KG1 (cell line): ENCODE measurements around the gene CEMIP2.
"Not testable (repeated sequence)": the region's sequence is repeated elsewhere in the genome, so short reads cannot be mapped to it uniquely, and the experiment has no call there.

Experiments used
- DNase-seq: peaks from one replicate; lab custom pipeline; 2025; lab: John Stamatoyannopoulos, UW

Gene CEMIP2

DNA sequence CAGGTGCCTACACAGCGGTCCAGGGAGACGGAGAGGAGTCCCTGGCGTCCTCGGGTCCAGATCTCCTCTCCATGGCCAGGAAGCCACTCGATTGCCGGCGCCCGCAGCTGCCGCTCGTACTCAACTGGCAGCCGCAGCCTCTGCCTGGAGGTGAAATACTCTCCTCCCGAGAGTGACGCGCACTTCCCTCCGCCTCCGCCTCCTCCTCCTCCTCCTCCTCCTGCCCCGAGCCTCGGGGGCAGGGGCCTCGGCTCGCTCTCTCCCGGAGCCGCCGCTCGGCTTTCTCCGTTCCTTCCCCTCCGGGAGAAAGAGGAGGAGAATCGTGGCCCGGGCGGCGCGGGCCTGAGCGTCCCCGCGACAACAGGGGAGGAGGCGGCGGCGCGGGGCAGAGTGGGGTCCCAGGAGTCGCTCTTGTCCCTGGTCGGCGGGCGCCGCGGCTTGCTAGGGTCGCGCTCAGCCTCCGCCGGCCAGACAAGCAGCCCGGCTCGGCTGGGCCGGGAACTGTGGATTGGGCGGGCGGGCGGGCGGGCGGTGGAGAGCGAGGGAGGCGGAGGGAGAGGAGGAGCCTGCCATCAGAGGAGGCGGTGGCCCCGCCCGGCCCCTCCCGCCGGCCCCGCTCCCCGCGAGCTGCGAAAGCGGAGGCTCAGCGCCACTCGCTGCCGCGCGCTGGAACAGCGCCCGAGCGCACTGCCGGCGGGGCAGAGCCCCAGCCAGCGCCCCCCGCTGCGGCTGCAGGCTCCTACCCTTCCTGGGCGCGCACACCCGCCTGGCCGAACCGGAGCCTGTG lies at the start of gene CEMIP2:
TSS of gene CEMIP2 (minus strand) at position 126 of the 787 bp plus-strand sequence. CDS start 18,140 bp downstream, outside the sequence.
- peak; percentile 83 for DNase-seq

DNA sequence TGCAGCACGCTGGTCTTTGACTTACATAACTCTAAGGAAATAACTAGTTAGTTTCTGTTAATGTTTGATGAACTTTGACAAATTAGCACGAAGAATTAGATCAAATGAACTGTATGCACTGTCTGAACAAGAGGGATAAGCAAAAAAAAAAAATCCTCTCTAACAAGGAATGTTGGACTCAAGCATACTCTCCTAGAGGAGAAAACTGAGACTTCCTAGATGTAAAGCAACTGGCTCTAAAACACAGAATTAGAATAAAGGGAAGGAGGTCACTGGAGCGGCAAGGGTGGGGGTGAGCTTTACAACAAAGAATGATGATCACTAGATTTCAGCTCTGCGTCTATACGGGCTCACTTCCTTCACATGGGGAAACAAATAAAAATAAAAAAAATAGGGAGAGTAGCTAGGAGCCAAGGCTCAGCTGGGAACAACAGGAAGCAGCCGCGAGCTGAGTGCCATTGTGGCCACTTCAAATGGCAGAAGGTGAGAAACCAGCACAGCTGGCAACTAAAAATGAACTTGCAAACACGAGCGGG lies 48.7 kb upstream of the CEMIP2 start:
- DNase-seq = no peak

DNA sequence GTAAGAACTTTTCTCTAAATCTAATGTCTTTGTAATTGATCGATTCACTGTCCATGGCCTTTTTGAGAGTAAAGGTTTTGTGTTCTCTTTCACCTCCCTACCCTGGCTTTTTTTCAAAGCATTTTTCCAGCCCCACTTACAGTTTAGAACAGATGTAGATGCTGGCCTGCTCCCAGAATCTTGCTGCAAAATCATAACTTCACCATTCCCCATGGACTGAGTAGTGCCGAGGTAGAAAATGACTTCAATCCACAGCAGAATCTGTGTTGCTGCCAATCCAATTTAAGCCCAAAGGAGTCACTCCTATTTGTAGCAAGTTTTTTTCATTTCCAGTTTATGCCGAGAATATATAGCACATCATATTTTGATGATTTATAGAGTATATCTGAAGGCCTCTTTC lies 46.5 kb upstream of the CEMIP2 start:
- no peak for DNase-seq

DNA sequence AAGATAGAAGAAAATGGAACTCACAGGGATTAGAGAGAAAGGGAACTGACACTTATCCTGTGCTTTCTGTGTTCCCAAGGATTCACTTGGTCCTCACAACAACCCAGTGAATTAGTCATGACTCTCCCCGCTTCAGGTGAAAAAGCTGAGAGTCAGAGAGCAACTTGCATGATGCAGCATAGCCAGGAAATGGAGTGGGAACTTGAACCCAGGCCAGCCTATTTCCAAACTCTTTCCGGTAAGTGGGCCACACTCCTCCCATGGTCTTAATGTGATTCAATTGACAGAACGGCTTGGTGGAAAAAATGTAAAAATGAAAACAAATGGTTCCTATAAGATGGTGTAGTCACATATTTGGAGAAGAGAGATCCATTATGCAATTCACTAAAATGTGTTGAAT lies 45.9 kb upstream of the CEMIP2 start:
- no peak for DNase-seq

DNA sequence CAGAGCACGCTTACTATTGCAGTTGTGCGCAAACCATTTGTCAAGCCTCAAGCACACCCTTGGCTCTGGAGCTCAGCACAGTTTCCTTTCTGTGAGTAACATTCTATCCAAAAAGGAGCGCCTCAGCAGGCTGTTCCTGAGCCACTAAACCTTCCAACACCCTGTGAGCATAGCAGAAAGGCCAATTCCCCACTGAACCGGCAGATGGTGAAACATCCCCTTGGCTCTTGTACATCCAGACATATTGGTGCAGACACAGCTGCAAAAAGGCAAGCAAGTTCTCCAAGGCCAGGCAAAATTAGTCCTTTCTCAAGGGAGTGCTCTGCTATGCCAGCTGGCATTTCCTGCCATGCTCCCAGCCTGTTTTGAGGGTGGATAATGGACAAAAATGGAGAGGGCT lies 44.1 kb upstream of the CEMIP2 start:
- no peak for DNase-seq

GRCh38 chr9:71808068-71808467 lies 39.8 kb upstream of the CEMIP2 start:
- no peak for DNase-seq

- peak; percentile 47 for DNase-seq
These were observed 38.6 kb upstream of the CEMIP2 start for GRCh38 chr9:71806901-71807307.

GRCh38 chr9:71805096-71805495 lies 36.8 kb upstream of the CEMIP2 start:
- not testable (repeated sequence) for DNase-seq

- no peak for DNase-seq
These were observed 33.5 kb upstream of the CEMIP2 start for GRCh38 chr9:71801826-71802225.

DNA sequence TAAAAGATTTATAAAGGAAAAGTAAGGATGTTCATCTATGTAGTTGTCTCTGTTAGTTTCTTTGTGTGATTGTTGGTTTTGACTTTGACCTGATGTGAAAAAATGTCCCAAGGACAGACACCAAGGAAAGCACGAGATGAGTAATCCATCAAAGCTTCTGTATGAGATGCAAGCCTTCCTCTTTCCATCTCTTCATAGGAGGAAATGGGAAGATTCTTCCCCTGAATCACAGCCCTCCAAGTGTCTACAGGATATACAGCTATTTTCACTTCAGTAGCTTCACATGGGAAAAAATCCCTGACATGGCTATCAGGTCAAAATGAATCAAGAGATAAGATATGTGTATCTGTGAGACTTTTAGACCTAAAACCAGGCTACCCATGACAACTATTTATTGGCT lies 29.0 kb upstream of the CEMIP2 start:
- DNase-seq = no peak

GRCh38 chr9:71796100-71796767 lies 27.9 kb upstream of the CEMIP2 start:
- no peak for DNase-seq

GRCh38 chr9:71795097-71795813 lies 26.9 kb upstream of the CEMIP2 start:
- no peak for DNase-seq

DNA sequence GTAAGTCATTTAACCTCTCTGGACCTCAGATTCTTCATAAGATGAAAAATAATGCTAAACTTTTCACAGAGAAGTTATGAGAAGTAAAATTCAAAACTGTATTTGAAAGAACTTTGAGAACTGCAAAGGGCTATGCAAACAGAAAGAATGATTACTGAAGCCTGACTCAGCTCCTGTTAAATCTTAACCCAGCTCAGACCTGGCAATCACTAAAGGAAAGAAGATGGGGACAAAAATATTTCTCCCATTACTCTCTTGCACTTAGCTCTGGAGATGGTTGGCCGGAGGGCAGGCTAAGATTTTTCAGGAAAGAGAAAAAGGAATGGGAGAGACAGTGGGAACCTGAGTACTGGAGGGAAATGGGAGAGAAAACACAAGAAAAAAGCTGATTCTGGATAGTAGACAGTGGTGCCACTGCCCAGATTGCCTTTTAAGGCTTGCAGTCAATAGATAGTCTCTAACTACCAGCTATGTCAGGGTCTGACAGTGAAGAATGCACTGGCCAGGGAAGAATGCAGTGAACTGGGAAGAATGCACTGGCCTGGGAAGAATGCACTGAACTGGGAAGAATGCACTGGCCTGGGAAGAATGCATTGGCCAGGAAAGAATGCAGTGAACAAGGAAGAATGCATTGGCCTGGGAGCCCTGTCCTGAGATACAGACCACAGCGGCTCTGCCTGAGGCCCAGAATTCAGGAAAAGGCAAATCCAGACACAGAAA lies 25.2 kb upstream of the CEMIP2 start:
- no peak for DNase-seq

DNA sequence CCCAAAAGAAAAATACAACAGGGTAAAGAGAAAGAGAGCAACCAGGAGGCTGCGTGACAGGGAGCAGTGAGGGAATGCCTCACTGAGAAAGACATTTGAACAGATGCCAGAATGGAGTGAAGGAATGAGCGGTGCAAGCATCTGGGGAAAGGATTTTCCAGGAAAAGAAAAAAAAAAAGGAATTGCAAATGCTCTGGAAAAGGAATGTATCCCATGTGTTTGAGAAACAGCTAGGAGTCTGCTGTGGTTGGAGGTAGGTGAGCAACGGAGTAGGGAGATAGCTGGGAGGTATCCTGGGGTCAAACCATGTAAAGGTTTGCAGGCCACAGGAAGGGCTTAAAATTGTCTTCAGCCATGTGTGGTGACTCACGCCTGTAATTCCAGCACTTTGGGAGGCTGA lies 23.6 kb upstream of the CEMIP2 start:
- no peak for DNase-seq

DNA sequence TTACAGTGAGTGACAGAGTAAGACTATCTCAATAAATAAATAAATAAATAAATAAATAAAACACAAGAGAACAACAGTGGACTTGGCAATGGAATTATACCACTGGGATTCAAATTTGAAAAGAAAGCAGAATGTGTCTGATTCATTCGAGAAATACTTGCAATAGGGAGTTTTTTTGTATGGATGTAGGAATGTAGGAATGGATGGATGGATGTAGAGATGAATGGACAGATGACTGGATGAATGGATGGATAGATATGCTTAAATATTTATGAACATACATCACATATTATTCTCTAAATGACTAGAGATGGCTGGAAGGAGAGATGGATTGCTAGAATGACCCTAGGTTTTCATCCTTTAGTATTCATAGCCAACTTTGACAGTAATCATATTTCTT lies 22.0 kb upstream of the CEMIP2 start:
- DNase-seq = no peak

- no peak for DNase-seq
These were observed 14.8 kb upstream of the CEMIP2 start for GRCh38 chr9:71783120-71783523.

- no peak for DNase-seq
These were observed 13.1 kb upstream of the CEMIP2 start for GRCh38 chr9:71781391-71781790.

DNA sequence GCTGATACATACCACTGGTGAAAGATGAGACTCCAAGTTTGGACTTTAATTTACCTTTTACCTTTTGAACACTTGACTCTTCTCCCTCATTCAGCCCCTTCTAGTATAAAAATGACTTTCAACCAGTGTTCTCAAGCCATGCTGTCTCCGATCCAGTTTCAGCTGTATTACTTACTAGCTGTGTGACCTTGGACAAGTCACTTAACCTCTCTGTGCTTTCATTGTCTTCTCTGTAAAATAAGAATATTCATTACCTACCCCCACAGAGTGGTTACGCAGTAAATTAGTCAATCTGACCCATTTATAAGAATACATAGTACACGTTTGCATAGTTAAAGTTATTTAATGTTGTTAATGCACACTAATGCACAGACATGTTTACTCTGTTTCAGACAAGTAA lies 12.6 kb upstream of the CEMIP2 start:
- no peak for DNase-seq

DNA sequence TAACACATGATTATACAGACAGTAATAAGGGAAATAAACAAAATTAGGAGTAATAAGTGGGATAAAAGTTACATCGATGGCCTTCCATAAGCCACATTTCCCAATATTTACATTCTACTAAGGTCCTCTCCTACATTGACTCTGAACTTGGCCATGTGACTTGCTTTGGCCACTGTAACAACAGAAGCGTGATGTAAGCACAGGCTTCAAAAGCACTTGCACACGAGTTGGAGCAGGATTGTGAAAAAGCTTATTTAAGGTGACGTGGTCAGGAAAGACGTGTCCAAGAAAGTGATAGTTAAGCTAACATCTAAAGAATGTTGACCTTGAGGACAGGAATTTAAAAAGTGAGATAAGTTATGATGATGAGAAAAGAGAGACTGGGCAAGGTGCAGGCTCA lies 9.8 kb upstream of the CEMIP2 start:
- no peak for DNase-seq

GRCh38 chr9:71774920-71775319 lies 6.6 kb upstream of the CEMIP2 start:
- DNase-seq = no peak

DNA sequence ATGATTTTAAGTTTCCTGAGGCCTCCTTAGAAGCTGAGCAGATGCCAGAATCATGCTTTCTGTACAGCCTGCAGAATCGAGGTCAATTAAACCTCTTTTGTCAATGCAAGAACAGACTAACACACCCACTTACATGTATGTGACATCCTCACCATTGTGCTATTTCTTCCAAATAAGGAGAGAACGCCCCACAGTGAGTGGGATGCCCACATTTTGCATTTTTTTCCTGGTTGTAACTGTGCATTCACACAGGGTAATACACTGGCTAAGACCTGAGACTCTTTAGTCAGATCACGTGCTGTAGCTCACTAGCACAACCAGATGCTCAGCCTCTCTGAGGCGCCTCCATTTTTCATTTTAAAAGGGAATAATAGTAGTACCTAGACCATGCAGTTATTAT lies 4.4 kb upstream of the CEMIP2 start:
- no peak for DNase-seq

- no peak for DNase-seq
These were observed 1.9 kb upstream of the CEMIP2 start for GRCh38 chr9:71770170-71770569.
